Measurements from ENCODE around the gene SERBP1.

DNA sequence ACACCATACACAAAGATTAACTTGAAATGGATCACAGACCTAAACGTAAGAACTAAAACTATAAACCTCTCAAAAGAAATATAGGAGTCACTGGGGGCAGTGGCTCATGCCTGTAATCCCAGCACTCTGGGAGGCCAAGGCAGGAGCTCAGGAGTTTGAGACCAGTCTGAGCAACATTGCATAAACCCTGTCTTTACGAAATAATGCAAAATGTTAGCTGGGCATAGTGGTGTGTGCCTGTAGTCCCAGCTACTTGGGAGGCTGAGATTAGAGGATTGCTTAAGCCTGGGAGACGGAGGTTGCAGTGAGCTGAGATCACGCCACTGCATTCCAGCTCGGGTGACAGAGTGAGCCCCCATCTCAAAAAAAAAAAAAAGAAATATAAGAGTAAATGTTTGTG lies 46.7 kb upstream of the SERBP1 start:
- TF ChIP-seq, protein P1, sequence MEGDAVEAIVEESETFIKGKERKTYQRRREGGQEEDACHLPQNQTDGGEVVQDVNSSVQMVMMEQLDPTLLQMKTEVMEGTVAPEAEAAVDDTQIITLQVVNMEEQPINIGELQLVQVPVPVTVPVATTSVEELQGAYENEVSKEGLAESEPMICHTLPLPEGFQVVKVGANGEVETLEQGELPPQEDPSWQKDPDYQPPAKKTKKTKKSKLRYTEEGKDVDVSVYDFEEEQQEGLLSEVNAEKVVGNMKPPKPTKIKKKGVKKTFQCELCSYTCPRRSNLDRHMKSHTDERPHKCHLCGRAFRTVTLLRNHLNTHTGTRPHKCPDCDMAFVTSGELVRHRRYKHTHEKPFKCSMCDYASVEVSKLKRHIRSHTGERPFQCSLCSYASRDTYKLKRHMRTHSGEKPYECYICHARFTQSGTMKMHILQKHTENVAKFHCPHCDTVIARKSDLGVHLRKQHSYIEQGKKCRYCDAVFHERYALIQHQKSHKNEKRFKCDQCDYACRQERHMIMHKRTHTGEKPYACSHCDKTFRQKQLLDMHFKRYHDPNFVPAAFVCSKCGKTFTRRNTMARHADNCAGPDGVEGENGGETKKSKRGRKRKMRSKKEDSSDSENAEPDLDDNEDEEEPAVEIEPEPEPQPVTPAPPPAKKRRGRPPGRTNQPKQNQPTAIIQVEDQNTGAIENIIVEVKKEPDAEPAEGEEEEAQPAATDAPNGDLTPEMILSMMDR (IDR thresholded peaks at IDR 0.05): no peak
- TF ChIP-seq POLR2AphosphoS5 (IDR thresholded peaks at IDR 0.05) (no peak), POLR2A (IDR thresholded peaks at IDR 0.05) (no peak), EP300 (IDR thresholded peaks at IDR 0.05) (no peak)
